Cardiac fibroblast (primary cell): ENCODE measurements around the gene IL10RB.

Experiments
- DNase-seq, 2 donors: peaks; one replicate each; pipeline versions ENCODE4 v3.0.0 to v3.0.0-alpha.2; 2010; ENCODE audit warnings: low read depth in 2 of 2
- H3K4me3 ChIP-seq, 2 donors: replicated peaks in 1 of 2; 1 replicate in 1 of 2; 2 replicates in 1 of 2; pipeline ENCODE4 v1.5.1; 2011; ENCODE audit warnings: low read depth in 2 of 2, low read length in 2 of 2, mild to moderate bottlenecking in 2 of 2, moderate library complexity in 1 of 2
- TF ChIP-seq, protein P1 (sequence below): IDR thresholded peaks from one replicate; pipeline ENCODE4 v1.5.1; 2011; ENCODE audit warnings: low read depth, mild to moderate bottlenecking, low read length, inconsistent platforms

The IL10RB gene

DNA sequence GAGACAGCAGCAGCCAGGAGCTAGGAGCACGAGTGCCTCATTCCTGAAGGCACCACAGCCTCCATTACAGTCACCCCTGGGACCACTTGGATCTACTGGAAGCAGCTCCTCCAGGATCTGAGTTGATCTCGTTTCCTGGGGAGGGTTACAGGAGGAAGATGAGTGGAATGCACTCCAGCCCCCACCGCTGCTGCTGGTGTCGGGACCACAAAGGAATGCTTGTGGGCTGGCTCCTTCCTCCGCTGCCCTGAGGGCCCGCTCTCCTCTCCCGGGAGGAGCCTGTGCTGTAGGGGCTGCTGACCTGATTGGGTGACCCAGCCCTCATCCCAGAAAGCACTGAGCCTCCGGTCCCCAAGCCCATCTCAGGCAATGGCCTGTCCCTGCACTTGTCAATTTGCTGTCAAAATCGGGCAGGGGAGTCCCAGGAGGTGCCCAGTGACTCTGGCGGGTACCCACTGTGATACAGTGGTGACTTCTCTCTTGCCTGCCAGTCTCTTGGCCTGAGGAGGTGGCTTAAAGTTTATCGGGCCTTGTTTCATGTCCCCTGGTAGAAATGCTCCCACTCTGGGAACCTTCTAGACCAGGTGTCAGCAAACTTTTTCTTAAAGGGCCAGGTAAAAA lies 23.1 kb downstream of the IL10RB start:
- TF ChIP-seq, protein P1, sequence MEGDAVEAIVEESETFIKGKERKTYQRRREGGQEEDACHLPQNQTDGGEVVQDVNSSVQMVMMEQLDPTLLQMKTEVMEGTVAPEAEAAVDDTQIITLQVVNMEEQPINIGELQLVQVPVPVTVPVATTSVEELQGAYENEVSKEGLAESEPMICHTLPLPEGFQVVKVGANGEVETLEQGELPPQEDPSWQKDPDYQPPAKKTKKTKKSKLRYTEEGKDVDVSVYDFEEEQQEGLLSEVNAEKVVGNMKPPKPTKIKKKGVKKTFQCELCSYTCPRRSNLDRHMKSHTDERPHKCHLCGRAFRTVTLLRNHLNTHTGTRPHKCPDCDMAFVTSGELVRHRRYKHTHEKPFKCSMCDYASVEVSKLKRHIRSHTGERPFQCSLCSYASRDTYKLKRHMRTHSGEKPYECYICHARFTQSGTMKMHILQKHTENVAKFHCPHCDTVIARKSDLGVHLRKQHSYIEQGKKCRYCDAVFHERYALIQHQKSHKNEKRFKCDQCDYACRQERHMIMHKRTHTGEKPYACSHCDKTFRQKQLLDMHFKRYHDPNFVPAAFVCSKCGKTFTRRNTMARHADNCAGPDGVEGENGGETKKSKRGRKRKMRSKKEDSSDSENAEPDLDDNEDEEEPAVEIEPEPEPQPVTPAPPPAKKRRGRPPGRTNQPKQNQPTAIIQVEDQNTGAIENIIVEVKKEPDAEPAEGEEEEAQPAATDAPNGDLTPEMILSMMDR: no peak
- H3K4me3 ChIP-seq: no peak overlapping the region
- peak in 1 of 2 donors; percentile 25 for DNase-seq

DNA sequence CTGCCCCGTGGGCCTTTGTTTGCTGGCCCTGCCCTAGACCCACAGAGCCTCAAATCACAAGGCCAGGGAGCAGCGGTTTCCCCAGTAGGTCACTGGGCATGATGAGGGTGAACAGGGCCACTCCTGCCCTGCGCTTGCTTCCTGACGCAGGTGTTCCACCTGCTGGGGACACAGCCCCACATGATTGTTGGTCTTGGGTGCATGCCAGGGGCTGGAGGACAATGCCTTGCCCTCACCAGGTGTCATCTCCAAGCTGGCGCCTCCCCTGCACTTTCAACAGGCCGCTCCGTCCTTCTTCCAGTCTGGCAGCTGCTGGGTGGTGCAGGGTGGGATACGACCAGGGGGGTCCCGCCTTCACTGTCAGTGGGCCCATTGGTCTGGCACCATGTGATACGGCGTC lies 24.3 kb downstream of the IL10RB start:
- no peak overlapping the region for H3K4me3 ChIP-seq
- TF ChIP-seq, protein P1: no peak
- no peak for DNase-seq

DNA sequence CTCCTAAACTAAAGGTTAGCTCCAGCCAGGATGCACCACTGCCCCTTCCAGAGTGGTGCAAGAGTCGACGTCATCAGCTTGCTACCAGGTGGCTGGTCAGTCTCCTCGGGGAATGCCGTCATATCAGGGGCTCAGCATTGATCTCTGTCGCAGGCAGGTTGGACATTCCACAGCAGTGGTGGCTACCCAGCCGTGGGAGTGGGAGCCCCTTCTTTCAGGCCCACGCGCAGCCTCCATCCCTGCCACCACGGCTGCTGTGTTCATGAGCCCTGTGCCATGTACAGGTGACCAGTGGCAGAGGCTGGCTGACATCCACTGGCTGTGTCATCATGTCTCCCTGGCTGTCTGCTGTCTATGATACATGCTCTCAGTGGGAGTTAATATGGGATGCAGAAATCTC lies 25.5 kb downstream of the IL10RB start:
- DNase-seq: no peak
- no peak overlapping the region for H3K4me3 ChIP-seq
- TF ChIP-seq, protein P1: no peak

DNA sequence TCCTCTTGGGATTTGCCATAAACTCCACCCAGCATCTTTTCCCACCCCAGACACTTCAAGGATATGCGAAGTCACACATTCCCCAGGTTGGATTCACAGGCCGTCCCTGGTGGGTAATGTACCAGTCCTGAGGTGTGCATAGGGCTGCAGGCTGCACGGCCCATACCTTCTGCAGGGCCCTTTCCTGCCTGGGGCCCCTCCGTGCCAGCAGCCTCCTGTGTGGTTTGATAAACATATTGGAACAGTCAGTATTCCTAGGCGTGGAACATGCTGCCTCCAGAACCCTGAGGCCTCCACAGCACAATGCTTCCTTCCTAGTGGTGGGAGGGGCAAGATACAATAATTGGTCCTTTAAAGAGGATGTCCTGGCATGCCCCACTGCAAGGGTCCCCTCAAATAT lies 26.6 kb downstream of the IL10RB start:
- no peak for DNase-seq
- TF ChIP-seq, protein P1: no peak
- no peak overlapping the region for H3K4me3 ChIP-seq

DNA sequence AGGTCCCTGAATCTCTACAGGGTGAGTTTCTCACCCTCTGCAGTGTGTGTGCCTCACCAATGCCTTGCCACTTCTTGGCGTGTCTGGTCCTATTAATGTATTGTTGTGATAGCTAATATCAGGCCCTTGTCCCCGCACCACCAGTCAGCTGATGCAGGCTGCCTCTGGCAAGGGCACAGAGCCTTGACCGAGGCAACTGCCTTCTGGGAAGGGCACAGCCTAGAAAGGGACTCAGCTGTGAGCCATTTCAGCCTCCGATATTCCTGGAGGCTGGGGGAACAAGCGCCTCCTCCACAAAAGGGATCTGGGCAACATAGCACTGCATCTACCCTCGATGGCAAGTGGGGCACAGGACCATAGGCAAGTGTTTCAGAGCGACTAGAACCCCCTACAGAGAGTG lies 27.0 kb downstream of the IL10RB start:
- TF ChIP-seq, protein P1: no peak
- H3K4me3 ChIP-seq: no peak overlapping the region
- DNase-seq: no peak

DNA sequence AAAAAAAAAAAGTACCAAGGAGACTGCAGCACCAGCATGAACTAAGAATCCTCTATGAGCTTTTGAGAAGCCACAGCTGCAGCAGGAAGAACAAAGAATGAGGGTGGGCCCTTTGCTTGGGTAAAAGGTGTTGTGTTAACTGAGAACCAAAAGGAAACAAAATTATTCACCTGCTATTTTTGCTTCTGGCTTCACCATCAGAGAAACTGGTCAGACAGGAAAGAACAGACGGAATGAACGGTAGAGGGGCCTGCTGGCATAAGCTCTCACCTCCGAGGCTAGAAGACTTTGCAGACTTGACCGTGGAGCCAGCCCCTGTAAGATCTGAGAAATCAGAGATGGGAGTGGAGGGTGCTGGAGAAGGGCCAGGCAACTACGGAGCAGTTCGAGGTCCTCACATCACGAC lies 27.6 kb downstream of the IL10RB start:
- H3K4me3 ChIP-seq: no peak overlapping the region
- TF ChIP-seq, protein P1: no peak
- DNase-seq: no peak

DNA sequence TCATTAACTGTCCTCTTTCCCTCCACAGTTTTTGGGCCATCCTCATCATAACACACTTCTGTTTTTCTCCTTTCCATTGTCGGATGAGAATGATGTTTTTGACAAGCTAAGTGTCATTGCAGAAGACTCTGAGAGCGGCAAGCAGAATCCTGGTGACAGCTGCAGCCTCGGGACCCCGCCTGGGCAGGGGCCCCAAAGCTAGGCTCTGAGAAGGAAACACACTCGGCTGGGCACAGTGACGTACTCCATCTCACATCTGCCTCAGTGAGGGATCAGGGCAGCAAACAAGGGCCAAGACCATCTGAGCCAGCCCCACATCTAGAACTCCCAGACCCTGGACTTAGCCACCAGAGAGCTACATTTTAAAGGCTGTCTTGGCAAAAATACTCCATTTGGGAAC lies 30.0 kb downstream of the IL10RB start:
- no peak overlapping the region for H3K4me3 ChIP-seq
- no peak for DNase-seq
- TF ChIP-seq, protein P1: no peak
